Endodermal cell (in vitro differentiated cells): ENCODE measurements around the gene DNAJC5. TPM values are rescaled to one million over a fixed set of nuclear protein-coding genes. Genes with fewer than 3 reads are reported as not detected.
A peak's percentile ranks its signal among the peaks of the same experiment; 100 is the strongest.
"Not testable (repeated sequence)": the region's sequence is repeated elsewhere in the genome, so short reads cannot be mapped to it uniquely, and the experiment has no call there.

Experiments used
- DNase-seq: peaks from one replicate; pipeline ENCODE4 v3.0.0-alpha.2; 2017
- H3K27ac ChIP-seq: 2 replicates; pipeline ENCODE4 v1.5.1; 2013; ENCODE audit warnings: mild to moderate bottlenecking, low read depth, low read length, moderate library complexity
- H3K27me3 ChIP-seq: 2 replicates; pipeline ENCODE4 v1.6.1; 2013; ENCODE audit warnings: mild to moderate bottlenecking, low read length, moderate library complexity; ENCODE audit not compliant: insufficient read depth, control insufficient read depth, poor library complexity, severe bottlenecking
- H3K36me3 ChIP-seq: 2 replicates; pipeline ENCODE4 v1.7.0; 2013; ENCODE audit warnings: mild to moderate bottlenecking, low read length, moderate library complexity; ENCODE audit not compliant: control insufficient read depth, insufficient read depth
- H3K4me1 ChIP-seq: one replicate; pipeline ENCODE4 v1.7.0; 2013; ENCODE audit warnings: low read length; ENCODE audit not compliant: control insufficient read depth, insufficient read depth
- H3K4me3 ChIP-seq: 2 replicates; pipeline ENCODE4 v1.5.1; 2013; ENCODE audit warnings: mild to moderate bottlenecking, low read length, moderate library complexity
- H3K9ac ChIP-seq: 2 replicates; pipeline ENCODE4 v1.6.1; 2013; ENCODE audit warnings: mild to moderate bottlenecking, low read length, moderate library complexity; ENCODE audit not compliant: poor library complexity, severe bottlenecking; ENCODE audit errors: extremely low read depth
- H3K9me3 ChIP-seq: 2 replicates; pipeline ENCODE4 v1.6.1; 2013; ENCODE audit warnings: mild to moderate bottlenecking, low read length, moderate library complexity; ENCODE audit not compliant: control insufficient read depth
- H3K27ac Mint-ChIP-seq: 2 replicates; pipeline ENCODE4 v1.8.0; 2020; ENCODE audit warnings: mixed read lengths
- H3K27me3 Mint-ChIP-seq: 2 replicates; pipeline ENCODE4 v1.8.0; 2021; ENCODE audit warnings: mild to moderate bottlenecking, mixed read lengths; ENCODE audit not compliant: insufficient read depth
- H3K36me3 Mint-ChIP-seq: 2 replicates; pipeline ENCODE4 v1.8.0; 2020; ENCODE audit warnings: low read depth, mixed read lengths
- H3K4me1 Mint-ChIP-seq: 2 replicates; pipeline ENCODE4 v1.8.0; 2020; ENCODE audit warnings: mixed read lengths
- H3K4me3 Mint-ChIP-seq: 2 replicates; pipeline ENCODE4 v1.8.0; 2020; ENCODE audit warnings: mild to moderate bottlenecking, moderate library complexity, mixed read lengths
- H3K9me3 Mint-ChIP-seq: 2 replicates; pipeline ENCODE4 v1.8.0; 2020; ENCODE audit warnings: mild to moderate bottlenecking, mixed read lengths
- CTCF ChIP-seq: fragments of 200-600 bp; sonication (generic); conservative IDR thresholded peaks from 2 replicates; pipeline ENCODE4 v1.5.0; 2021; ENCODE audit warnings: antibody characterized with exemption, mild to moderate bottlenecking
- WGBS, 2 experiments: methylation state at CpG; one replicate each; pipeline versions ENCODE4 v1.1.5 to v1.1.7; 2013; ENCODE audit warnings: missing lambda C conversion rate in 2 of 2, mixed read lengths in 1 of 2; ENCODE audit not compliant: insufficient coverage in 1 of 2, insufficient read length in 1 of 2; 5-methylcytosine and 5-hydroxymethylcytosine counted together
- total RNA-seq, 2 donors: library from RNA; stranded (reverse); fragmentation: NEBNext Ultra II Directional in 1 of 2; extraction: Animal tissue kit (Norgen Biotek cat#: 25700) in 1 of 2; gene quantifications; 2 replicates in 1 of 2; 3 replicates in 1 of 2; pipeline ENCODE4 v1.2.1, GENCODE V29; 2021

DNAJC5 gene
- total RNA-seq, 2 donors from 2014 or later, result 25.8 to 26.8 TPM

DNA sequence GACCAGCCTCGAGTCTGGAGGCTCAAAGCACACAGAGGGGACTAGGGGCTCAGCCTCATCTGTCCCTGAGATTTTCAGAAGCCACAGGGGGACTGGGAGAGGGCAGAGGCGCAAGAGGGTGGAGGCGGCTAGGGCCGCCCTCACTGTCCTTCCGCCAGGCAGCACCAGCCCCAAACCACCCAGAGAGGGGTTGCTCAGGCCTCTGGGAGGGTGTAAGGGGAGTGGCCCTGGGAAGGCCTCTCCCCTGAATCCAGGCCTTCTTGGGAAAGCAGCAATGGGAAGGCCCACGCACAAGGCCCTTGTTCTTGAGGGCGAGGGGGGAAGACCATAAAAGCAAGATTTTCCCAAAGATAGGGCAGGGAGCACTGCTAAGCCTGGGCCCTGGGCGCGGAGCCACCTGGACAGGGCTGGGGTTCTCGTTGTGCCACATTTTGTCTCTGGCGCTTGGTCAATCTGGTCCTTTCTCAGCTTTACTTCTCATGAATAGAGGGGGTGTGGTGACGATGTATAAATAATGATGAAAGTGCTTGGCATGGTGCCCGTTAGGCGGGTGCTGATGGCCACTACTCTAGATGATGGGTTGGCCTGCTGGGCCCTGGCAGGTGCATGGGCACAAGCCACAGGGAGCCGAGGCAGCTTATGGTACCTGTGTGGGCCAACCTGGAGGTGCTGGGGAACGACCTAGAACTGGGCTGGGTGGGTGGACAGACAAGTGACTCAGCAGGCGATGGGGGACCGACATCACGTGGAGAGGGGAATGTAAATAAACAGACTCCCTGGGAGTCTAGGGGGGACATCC, 79.7 kb downstream of the DNAJC5 start:
- DNase-seq, result peak; percentile 37
- Histone ChIP-seq H3K27me3 (peaks cover 10% of the 10 kb centered on the region), H3K9me3 (no peaks in the 10 kb centered on the region), H3K9ac (no peak overlapping the region), H3K4me3 (no peak overlapping the region), H3K27ac (no peak overlapping the region), H3K36me3 (no peaks in the 10 kb centered on the region), H3K4me1 (no peaks in the 10 kb centered on the region)
- Mint-ChIP-seq H3K36me3 (peaks cover 4% of the 10 kb centered on the region), H3K9me3 (no peaks in the 10 kb centered on the region), H3K4me3 (no peak overlapping the region), H3K4me1 (no peaks in the 10 kb centered on the region), H3K27me3 (peaks cover 31% of the 10 kb centered on the region), H3K27ac (no peak overlapping the region)
- no peak for TF ChIP-seq CTCF
- WGBS, 2 experiments, result 89 to 100% methylated on average over 5 to 19 of the region's 19 CpGs

DNA sequence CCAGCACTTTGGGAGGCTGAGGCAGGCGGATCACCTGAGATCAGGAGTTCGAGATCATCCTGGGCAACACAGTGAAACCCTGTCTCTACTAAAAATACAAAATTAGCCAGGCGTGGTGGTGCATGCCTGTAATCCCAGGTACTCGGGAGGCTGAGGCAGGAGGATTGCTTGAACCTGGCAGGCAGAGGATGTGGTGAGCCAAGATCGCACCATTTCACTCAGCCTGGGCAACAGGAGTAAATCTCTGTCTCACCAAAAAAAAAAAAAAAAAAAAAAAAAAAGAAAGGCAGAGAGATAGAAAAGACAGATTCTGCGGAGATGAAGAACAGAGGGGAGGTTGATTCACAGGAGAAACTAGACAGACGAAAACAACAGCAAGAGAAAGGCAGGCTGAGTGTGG, 81.6 kb downstream of the DNAJC5 start:
- WGBS, 2 experiments, result 79 to 86% methylated on average over 4 to 6 of the region's 7 CpGs
- not testable (repeated sequence) for H3K4me1 Mint-ChIP-seq, H3K27ac Mint-ChIP-seq, H3K9ac ChIP-seq, H3K4me1 ChIP-seq, H3K27ac ChIP-seq, H3K27me3 ChIP-seq, DNase-seq, H3K4me3 ChIP-seq, H3K4me3 Mint-ChIP-seq, H3K9me3 Mint-ChIP-seq, H3K36me3 Mint-ChIP-seq, H3K36me3 ChIP-seq, H3K9me3 ChIP-seq
- peaks cover 20% of the 10 kb centered on the region for H3K27me3 Mint-ChIP-seq

DNA sequence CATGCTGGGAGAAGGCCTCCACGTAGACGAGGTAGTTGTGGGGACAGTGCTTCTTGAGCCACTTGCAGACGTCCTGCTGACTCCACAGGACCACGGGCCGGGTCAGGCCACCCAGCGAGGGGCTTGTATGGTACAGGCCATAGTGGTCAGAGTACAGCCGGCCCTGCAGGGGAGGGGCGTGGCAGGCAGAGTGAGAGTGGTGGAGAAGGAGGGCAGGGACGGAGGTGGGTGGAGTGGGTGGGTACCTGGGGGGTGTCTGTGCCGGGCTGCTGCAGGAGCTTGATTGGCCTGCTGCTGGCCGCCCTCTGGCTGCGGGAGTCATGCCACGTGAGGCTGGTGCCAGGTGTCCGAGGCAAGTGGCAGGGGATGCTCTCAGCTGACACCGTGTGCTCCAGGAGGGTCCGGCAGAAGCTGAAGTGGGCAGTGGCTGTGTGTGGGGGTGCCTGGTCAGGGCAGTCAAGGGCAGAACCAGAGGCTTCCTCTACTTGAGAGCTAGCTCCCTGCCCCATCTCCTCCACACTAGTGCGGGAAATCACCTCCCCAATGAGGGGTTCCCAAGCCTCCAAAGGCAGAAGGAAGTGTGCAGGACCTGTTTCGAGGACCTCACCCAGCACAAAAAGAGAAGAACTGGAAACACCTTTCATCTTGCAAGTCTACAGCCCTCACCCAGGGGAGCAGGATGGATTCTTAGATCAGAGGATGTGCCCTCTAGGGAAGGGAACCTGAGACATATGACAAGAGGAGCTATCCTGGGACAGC, 82.2 kb downstream of the DNAJC5 start:
- Mint-ChIP-seq H3K4me1 (peaks cover 14% of the 10 kb centered on the region), H3K4me3 (peak overlapping the region; percentile 88), H3K27ac (no peak overlapping the region), H3K36me3 (peaks cover 4% of the 10 kb centered on the region), H3K9me3 (no peaks in the 10 kb centered on the region), H3K27me3 (peaks cover 17% of the 10 kb centered on the region)
- 91 to 92% methylated on average over 7 to 18 of the region's 18 CpGs for WGBS, 2 experiments
- no peaks in the 10 kb centered on the region for H3K27me3 ChIP-seq
- H3K9ac ChIP-seq, result no peak overlapping the region
- peak; percentile 39 for DNase-seq
- H3K4me3 ChIP-seq, result no peak overlapping the region
- no peaks in the 10 kb centered on the region for H3K9me3 ChIP-seq
- no peaks in the 10 kb centered on the region for H3K36me3 ChIP-seq
- peaks cover 9% of the 10 kb centered on the region for H3K4me1 ChIP-seq
- TF ChIP-seq CTCF, result no peak
- no peak overlapping the region for H3K27ac ChIP-seq
